K562 (cell line): ENCODE data around the gene PTH1R. TPM values are rescaled to one million over a fixed set of nuclear protein-coding genes. Genes with fewer than 3 reads are reported as not detected.
A peak's percentile ranks its signal among the peaks of the same experiment; 100 is the strongest.

Experiments used
- CREBBP ChIP-seq: IDR thresholded peaks from one replicate; pipeline ENCODE4 v1.6.1; 2012; ENCODE audit warnings: low read depth, mild to moderate bottlenecking, control low read depth, inconsistent platforms, low read length
- E2F5 ChIP-seq: sonication (generic); formaldehyde crosslinking; IDR thresholded peaks from 2 replicates; pipeline ENCODE4 v1.8.0; 2022; ENCODE audit warnings: mild to moderate bottlenecking, missing genetic modification reagents
- KLF6 ChIP-seq: fragments of 250-450 bp; sonication (Bioruptor Pico); IDR thresholded peaks from 2 replicates; pipeline ENCODE4 v1.4.0; 2020; ENCODE audit warnings: mild to moderate bottlenecking, moderate library complexity, borderline replicate concordance
- MAZ ChIP-seq, 2 experiments: fragments of 450-650 bp in 1 of 2; sonication (generic) in 1 of 2; formaldehyde crosslinking; IDR thresholded peaks in 1 of 2; conservative IDR thresholded peaks in 1 of 2; 2 replicates each; pipeline versions ENCODE4 v1.4.0 to v1.5.0; 2020; ENCODE audit warnings: mild to moderate bottlenecking in 1 of 2, missing genetic modification reagents in 1 of 2
- MCM7 ChIP-seq, 2 experiments: fragments of 450-650 bp; IDR thresholded peaks; 2 replicates each; pipeline ENCODE4 v1.6.1; 2016 to 2018
- NCOA4 ChIP-seq: fragments of 450-650 bp; IDR thresholded peaks from 2 replicates; pipeline ENCODE4 v1.6.1; 2018; ENCODE audit warnings: mild to moderate bottlenecking; ENCODE audit not compliant: partially characterized antibody
- NR2C1 ChIP-seq, 2 experiments: fragments of 450-650 bp; IDR thresholded peaks; 2 replicates each; pipeline ENCODE4 v1.6.1; 2017; ENCODE audit warnings: mild to moderate bottlenecking in 2 of 2, antibody characterized with exemption in 1 of 2, inconsistent platforms in 1 of 2, missing compliant biosample characterization in 1 of 2, missing genetic modification characterization in 1 of 2
- POLR2G ChIP-seq: fragments of 200-400 bp; formaldehyde crosslinking; IDR thresholded peaks from 2 replicates; pipeline ENCODE4 v1.6.1; 2017; ENCODE audit warnings: low read depth, mild to moderate bottlenecking, antibody characterized with exemption, low read length, moderate library complexity
- SIRT6 ChIP-seq: IDR thresholded peaks from one replicate; pipeline ENCODE4 v1.6.1; 2012; ENCODE audit warnings: low read depth, mild to moderate bottlenecking, control low read depth, inconsistent platforms, low read length, moderate library complexity
- TCF3 ChIP-seq: sonication (generic); formaldehyde crosslinking; IDR thresholded peaks from 2 replicates; pipeline ENCODE4 v1.4.0; 2020; ENCODE audit warnings: mild to moderate bottlenecking, missing genetic modification reagents
- U2AF1 ChIP-seq: fragments of 200-400 bp; formaldehyde crosslinking; optimal IDR thresholded peaks from 2 replicates; pipeline ENCODE3; 2017; ENCODE audit warnings: mild to moderate bottlenecking, low read depth, low read length, moderate library complexity
- ZBTB2 ChIP-seq: fragments of 450-650 bp; IDR thresholded peaks from 2 replicates; pipeline ENCODE4 v1.6.1; 2016; ENCODE audit warnings: antibody characterized with exemption
- ZC3H4 ChIP-seq: sonication (generic); formaldehyde crosslinking; IDR thresholded peaks from 2 replicates; pipeline ENCODE4 v1.9.0; 2021; ENCODE audit warnings: missing genetic modification reagents, borderline replicate concordance
- ZNF655 ChIP-seq: fragments of 250-450 bp; sonication (Bioruptor Pico); IDR thresholded peaks from 2 replicates; pipeline ENCODE4 v1.5.0; 2021
- ZNF740 ChIP-seq, 3 experiments: fragments of 200-800 bp in 1 of 3; sonication (Bioruptor generic) in 1 of 3; sonication (generic) in 1 of 3; formaldehyde crosslinking in 1 of 3; IDR thresholded peaks; 2 replicates each; pipeline versions ENCODE4 v1.6.1 to v1.8.0; 2016 to 2022; ENCODE audit warnings: mild to moderate bottlenecking in 2 of 3, missing compliant biosample characterization in 2 of 3, missing genetic modification characterization in 2 of 3, missing genetic modification reagents in 1 of 3
- ZNF830 ChIP-seq: fragments of 250-450 bp; sonication (Bioruptor Pico); IDR thresholded peaks from 2 replicates; pipeline ENCODE4 v1.5.0; 2021; ENCODE audit warnings: mild to moderate bottlenecking
- polyA plus RNA-seq, 8 experiments: library from polyadenylated mRNA; depleted of rRNA in 4 of 8; stranded (reverse) in 5 of 8; unstranded in 3 of 8; fragments of >200 nt; fragmentation: Nextera tagmentation in 2 of 8; fragmentation: Illumina TruSeq in 1 of 8; extraction: Ambion mirVana in 2 of 8; extraction: Trizol in 1 of 8; gene quantifications; 2 replicates each; pipeline versions ENCODE4 v1.2.1 to v1.2.3, GENCODE V29; 2011 to 2014; ENCODE audit warnings: inconsistent platforms in 1 of 8, missing spikeins in 1 of 8
- total RNA-seq, 7 experiments: library from RNA; depleted of rRNA in 6 of 7; stranded (reverse); fragments of >200 nt in 6 of 7; fragmentation: Illumina TruSeq in 2 of 7; extraction: Trizol in 2 of 7; gene quantifications; 2 replicates each; pipeline versions ENCODE4 v1.2.1 to v1.2.3, GENCODE V29; 2011 to 2021; ENCODE audit warnings: low replicate concordance in 1 of 7
- TF ChIP-seq, protein P1 (sequence below), 3 experiments: fragments of 200-800 bp in 1 of 3; fragments of 250-450 bp in 1 of 3; fragments of 450-650 bp in 1 of 3; sonication (Bioruptor Pico) in 1 of 3; sonication (Bioruptor generic) in 1 of 3; formaldehyde crosslinking in 1 of 3; IDR thresholded peaks; 2 replicates each; pipeline versions ENCODE4 v1.6.1 to v1.8.0; 2016 to 2022; ENCODE audit warnings: mild to moderate bottlenecking in 2 of 3, missing genetic modification characterization in 2 of 3, missing compliant biosample characterization in 1 of 3, moderate library complexity in 1 of 3

Gene PTH1R
- total and polyA plus RNA-seq, 9 of the 15 experiments (the other 6 are each of a cell fraction or from before 2014, with no cell fraction given): not detected

DNA sequence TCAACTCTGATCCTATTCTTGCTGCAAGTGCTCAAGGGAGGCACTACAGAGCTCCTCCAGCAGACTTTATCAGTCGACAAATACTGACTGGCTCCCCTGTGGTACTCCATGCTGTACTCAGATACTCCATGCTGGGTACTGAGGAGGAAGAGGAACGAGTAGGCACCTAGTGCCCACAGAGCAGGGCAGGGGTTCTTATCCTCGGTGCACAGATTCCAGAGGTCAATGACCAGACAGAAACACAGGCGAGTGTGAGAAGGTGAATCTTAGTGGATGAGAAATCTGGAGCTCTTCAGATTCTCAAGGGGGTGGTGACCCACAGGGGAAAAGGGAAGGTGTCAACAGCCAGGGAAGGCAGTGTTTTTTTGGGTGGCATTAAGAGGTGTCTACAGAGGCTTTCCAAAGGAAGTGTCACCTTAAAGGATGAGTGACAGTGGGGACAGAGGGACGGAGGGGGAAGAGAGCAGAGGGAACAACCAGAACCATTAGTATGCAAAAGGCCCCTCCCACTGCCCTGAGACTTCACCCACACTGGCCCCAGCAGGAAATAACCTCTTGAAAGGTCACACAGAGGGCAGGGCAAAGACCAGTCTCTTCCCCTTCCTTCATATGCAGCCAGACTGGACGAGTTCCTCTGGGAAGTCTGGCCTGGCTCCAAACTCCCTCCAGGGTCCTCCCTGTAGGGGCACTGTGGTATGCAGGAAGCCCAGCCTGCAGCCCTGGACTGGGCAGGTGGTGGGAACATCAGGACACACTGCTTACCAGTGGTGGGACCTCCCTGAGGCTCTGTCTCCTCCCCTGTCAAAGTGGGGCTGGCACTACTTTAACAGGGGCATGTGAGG lies 71.5 kb downstream of the PTH1R start (continued):
- TF ChIP-seq, protein P1, sequence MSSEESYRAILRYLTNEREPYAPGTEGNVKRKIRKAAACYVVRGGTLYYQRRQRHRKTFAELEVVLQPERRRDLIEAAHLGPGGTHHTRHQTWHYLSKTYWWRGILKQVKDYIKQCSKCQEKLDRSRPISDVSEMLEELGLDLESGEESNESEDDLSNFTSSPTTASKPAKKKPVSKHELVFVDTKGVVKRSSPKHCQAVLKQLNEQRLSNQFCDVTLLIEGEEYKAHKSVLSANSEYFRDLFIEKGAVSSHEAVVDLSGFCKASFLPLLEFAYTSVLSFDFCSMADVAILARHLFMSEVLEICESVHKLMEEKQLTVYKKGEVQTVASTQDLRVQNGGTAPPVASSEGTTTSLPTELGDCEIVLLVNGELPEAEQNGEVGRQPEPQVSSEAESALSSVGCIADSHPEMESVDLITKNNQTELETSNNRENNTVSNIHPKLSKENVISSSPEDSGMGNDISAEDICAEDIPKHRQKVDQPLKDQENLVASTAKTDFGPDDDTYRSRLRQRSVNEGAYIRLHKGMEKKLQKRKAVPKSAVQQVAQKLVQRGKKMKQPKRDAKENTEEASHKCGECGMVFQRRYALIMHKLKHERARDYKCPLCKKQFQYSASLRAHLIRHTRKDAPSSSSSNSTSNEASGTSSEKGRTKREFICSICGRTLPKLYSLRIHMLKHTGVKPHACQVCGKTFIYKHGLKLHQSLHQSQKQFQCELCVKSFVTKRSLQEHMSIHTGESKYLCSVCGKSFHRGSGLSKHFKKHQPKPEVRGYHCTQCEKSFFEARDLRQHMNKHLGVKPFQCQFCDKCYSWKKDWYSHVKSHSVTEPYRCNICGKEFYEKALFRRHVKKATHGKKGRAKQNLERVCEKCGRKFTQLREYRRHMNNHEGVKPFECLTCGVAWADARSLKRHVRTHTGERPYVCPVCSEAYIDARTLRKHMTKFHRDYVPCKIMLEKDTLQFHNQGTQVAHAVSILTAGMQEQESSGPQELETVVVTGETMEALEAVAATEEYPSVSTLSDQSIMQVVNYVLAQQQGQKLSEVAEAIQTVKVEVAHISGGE (CRISPR knock-in tag; IDR thresholded peaks at IDR 0.05): peak in 1 of 3 experiments; percentile 42; a peak in 1 of 6 replicates
- TF ChIP-seq TCF3 (CRISPR knock-in tag): no peak
- TF ChIP-seq ZC3H4: no peak
- no peak for TF ChIP-seq ZBTB2
- TF ChIP-seq ZNF655 (CRISPR knock-in tag): no peak
- no peak for TF ChIP-seq POLR2G
- TF ChIP-seq SIRT6: no peak
- TF ChIP-seq MCM7 (IDR thresholded peaks at IDR 0.05): no peak
- TF ChIP-seq U2AF1: no peak
- TF ChIP-seq NR2C1 (IDR thresholded peaks at IDR 0.05): peak; percentile 82
- peak; percentile 89 for TF ChIP-seq NR2C1 (tag; IDR thresholded peaks at IDR 0.05)
- no peak for TF ChIP-seq ZNF830 (CRISPR knock-in tag)
- TF ChIP-seq NCOA4: no peak
- TF ChIP-seq KLF6: no peak
- TF ChIP-seq CREBBP: no peak
- 0 out of 2 replicates have a peak, but pooled peaks have one; percentile 58 for TF ChIP-seq E2F5 (CRISPR knock-in tag)
- peak in 1 of 2 experiments; percentile 29; a peak in 2 of 4 replicates for TF ChIP-seq MAZ (CRISPR knock-in tag; conservative IDR thresholded peaks at IDR 0.05 in 1 of 2, IDR thresholded peaks at IDR 0.05 in 1 of 2)
- no peak for TF ChIP-seq ZNF740 (CRISPR knock-in tag; IDR thresholded peaks at IDR 0.05)
- TF ChIP-seq ZNF740 (tag; IDR thresholded peaks at IDR 0.05): no peak
